Mesenteric fat pad (tissue), 1 donor: ENCODE results near the gene ZC2HC1B. TPM values are rescaled to one million over a fixed set of nuclear protein-coding genes. Genes with fewer than 3 reads are reported as not detected.
"Not testable (repeated sequence)": the region's sequence is repeated elsewhere in the genome, so short reads cannot be mapped to it uniquely, and the experiment has no call there.

Source experiments
- DNase-seq: peaks from one replicate; pipeline ENCODE4 v3.0.0-alpha.2; 2020; ENCODE audit warnings: low spot score
- total RNA-seq: library from RNA; stranded (reverse); fragmentation: NEBNext Ultra II Directional; extraction: Animal tissue kit (Norgen Biotek cat#: 25700); gene quantifications from one replicate; pipeline ENCODE4 v1.2.1, GENCODE V29; 2021
- donor health status: DM: yes; HTN: yes; CAD: no.

The ZC2HC1B gene
- total RNA-seq, 1 donor from 2014 or later = not detected

DNA sequence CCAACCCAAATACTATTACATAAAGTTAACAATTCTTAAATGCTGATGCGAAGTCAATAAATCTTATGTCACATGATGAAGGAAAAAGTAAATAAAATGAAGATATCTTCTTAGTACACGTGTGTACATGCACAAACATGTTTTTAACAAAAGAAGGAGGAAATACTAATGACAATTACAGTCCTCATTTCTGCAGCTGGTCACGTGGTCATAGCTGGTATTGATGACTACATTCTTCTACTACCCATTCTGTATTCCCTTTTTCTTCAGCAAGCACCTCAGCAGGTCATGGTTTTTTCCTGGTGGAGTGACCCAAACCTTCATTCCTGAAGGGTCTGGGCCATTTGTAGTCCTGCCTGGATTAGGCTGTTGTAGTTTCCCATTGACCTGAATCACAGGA is 4.5 kb downstream of the ZC2HC1B start:
- DNase-seq = not testable (repeated sequence)

DNA sequence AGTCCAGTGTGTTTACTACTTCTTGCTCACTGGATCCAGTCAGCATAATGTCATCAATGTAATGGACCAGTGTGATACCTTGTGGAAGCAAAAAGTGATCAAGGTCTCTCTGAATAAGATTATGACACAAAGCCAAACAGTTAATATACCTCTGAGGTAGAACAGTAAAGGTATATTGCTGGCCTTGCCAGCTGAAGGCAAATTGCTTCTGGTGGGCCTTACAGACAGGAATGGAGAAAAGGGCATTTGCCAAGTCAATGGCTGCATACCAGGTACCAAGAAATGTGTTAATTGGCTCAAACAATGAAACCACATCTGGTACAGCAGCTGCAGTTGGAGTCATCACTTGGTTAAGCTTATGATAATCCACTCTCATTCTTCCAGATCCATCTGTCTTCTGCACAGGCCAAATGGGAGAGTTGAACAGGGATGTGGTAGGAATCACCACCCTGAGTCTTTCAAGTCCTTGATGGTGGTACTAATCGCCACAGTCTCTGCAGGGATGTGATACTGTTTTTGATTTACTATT is 7.0 kb downstream of the ZC2HC1B start:
- DNase-seq = not testable (repeated sequence)

DNA sequence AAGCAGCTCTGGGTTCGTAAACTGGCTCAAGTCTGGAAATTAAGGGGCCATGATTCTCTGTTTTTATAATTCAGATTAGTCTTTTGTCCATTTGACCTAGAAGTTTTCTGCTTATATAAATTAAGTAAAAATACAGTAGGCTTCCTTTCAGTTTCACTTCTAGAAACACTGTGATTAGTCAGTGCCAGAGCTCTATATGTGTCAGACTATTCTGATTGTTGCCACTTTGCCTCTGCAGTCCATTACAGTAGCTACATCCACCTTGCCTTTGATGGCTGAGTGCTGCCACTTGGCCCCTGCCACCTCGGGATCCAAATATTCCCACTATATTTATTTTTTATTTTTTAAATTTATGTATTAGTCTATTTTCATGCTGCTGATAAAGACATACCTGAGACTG is 7.9 kb downstream of the ZC2HC1B start:
- DNase-seq = no peak

DNA sequence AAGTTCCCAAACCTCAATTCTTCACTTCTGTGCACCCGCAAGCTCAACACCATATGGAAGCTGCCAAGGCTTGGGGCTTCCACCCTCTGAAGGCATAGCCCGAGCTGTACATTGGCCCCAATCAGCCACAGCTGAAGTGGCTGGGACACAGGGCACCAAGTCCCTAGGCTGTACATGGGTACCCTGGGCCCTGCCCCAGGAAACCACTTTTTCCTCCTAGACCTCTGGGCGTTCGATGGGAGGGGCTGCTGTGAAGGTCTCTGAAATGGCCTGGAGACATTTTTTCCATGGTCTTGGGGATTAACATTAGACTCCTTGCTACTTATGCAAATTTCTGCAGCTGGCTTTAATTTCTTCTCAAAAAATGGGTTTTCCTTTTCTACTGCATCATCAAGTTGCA is 9.3 kb downstream of the ZC2HC1B start:
- DNase-seq = not testable (repeated sequence)

DNA sequence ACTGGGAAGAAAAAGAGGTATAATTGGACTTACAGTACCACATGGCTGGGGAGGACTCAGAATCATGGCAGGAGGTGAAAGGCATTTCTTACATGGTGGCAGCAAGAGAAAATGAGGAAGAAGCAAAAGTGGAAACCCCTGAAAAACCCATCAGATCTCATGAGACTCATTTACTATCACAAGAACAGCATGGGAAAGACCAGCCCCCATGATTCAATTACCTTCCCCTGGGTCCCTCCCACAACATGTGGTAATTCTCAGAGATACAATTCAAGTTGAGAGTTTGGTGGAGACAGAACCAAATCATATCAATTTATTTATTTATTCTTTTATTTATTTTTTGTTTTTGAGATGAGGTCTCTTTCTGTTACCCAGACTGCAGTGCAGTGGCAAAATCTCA is 10.2 kb downstream of the ZC2HC1B start:
- DNase-seq = not testable (repeated sequence)

DNA sequence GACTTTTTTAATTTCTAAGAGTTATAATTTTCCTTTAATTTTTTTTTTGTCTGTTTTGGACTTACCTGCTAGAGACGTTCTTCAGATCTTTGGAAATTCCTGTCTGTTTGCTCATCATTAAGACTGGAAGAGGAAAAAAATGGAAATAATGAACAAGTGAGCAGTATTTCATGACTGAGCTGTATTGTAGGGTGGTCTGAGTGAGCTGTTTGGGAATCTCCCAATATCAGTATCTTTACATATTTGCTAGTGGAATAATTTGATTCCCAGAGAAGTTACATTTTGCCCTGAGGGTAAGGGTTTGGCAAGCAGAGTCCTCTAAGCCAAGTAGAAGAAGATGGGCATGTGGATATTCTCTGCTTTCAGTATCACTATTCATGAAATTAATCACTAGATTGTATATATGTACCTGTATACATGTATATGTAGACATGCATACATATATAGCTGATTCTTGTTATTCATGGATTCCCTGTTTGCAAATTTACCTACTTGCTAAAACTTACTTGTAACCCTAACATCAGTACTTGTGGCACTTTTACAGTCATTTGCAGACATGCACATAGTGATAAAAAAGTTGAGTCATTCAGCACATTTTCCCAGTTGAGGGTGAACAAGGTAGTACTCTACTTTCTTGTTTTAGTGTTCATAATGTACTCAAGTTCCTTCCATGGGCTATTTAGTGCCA is 13.5 kb downstream of the ZC2HC1B start:
- DNase-seq = no peak

DNA sequence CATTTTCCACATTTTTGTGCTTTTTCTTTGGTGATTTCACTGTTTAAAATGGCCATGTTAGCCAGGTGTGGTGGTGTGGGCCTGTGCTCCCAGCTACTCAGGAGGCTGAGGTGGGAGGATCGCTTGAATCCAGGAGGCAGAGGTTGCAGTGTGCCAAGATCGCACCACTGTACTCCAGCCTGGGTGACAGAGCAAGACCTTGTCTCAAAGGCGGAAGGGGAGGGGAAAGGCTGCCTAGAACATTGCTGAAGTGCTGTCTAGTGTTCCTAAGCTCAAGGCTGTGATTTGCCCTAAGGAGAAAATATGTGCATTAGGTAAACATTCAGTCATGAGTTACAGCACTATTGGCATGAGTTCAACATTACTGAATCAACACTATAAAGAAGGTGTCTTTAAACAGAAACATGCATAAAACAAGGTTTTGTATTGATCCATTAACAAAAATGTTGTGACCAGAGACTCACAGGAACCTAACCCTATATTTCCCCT is 14.0 kb downstream of the ZC2HC1B start:
- no peak for DNase-seq

DNA sequence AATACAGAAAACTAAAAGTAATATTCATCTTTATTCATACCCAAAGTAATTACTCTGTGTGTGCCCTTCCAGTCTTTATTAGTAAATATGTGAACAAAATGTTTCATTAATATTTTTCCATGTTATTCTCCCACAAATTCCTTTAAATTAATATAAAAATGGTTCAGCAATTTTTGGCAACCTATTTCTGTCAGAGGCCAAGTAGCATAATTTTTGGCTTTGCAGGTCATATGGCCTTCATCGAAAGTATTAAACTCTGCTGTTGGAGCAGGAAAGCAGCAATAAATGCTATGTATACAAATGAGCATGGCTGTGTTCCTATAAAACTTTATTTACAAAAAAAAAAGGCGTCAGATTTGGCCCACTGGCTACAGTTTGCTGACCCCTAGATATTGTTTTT is 16.1 kb downstream of the ZC2HC1B start:
- no peak for DNase-seq

DNA sequence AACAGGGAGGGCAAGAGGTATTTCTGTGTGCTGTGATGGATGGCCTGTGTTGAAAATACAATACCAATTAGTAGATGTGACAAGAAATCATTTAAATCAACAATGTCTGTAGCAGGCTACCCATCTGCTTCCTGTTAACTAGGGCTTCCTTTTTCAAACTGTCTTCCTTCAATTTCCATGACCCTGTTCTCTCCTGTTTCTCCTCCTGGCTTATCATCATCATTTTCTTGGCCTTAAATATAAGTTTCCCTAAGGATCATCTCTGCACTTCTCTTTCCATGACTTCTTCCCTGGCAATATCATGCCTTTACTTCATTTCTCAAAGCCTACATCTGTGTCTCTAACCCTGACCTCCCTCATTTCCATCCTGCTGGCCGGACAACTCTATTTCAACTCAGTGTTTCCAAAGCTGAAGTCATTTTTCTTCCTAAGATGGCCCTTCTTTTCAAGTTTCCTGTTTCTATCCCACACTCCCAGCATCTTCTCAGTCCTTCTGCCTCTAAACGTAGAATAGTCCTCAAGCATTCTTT is 18.2 kb downstream of the ZC2HC1B start:
- no peak for DNase-seq

DNA sequence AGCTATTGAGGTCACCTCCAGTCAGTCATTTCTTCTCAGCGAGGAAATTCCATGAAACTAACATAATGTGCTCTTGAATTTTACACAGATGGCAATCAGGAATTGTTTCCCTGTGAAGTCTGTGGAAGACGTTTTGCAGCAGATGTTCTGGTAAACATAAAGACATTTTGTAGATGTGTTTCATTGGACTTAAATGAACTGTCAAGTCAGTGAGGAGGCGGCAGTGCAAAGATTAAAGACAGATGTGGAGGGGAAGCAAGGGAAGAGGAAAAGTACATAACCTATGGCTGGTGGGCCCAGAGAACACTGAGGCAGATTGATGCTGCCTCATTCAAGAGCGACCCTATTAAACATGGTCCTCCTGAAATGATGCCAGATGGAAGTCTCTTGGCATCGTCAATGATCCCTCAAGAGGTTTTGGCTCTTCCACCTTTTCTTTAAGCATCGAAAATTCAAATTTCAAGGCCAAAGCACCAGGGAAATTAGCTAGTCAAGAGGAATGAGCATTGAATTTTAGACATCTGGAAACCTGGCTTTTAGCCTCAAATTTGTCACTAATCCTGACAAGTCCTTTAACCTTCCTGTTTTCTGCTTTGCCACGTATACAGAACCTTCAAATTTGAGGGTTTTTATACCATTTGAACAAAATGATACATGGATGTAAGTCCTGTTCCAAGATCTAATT is 20.1 kb downstream of the ZC2HC1B start:
- DNase-seq = no peak

DNA sequence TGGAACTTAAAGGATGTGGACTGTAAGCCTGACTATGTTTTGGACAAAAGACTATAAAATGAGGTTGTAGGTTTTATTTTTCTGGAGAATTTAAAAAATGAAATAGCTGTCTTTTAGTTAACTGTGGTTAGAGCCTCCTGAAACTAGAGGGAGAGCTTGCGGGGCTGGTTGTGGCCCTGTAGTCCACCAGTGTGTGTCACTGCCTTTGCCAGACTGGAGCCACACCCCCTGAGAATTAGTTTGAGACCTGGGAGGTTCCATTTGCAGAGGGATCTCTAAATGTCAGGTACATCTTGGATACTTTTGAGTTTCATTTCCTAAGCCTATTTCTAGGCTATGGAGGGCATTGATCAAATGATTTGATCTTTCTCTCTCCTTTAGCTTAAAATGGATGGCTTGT is 20.8 kb downstream of the ZC2HC1B start:
- DNase-seq = no peak

DNA sequence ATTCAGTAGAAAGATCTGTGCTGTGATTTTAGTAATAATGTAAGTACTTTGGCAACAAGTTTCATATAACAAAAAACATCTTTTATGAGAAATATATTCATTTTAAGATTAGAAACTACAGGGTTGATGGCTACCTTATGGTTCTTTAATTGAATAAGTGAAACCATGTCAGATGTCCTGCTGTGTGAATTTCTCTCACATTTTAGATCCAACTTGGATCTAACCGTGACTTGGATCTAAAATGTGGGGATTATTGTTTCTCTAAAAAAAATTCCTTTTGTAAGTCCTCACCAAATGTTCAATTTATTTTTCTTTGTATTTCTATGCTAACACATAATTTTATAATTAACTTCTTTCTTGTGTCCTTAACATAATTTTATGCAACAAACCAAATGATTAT is 30.4 kb downstream of the ZC2HC1B start:
- DNase-seq = no peak

DNA sequence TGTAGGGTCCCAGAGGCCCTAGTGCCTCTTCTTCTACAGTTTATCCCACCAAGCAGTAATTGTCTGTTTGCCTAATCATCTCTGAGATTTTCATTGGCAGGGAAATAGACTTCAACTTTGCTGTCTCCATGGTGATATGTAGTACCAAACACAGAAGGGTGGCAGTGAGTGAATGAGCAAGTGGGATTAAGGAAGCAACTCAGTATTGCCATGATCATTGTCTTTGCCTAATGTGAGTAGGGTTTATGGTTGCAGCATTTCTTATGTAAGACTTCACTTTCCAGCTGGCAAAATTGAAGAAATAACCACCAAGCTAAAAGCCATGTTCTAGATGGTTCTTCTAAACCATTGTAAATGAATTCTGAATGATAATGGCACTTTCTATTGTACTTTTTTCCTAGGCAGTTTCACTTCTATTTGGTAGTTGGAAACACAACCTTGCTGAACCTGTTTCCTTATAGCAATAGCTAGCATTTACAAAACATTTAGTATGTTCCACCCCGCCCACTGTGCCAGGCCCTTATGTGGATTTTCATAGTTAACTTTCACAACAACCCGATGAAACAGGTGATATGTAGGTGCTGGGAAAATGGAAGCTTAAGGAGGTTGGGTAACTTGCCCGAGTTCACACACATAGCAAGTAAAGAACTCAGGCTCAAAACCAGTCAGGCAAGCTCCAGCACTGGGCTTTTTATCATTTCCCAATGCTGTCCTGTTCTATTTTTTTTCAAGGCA is 32.0 kb downstream of the ZC2HC1B start:
- DNase-seq = no peak

DNA sequence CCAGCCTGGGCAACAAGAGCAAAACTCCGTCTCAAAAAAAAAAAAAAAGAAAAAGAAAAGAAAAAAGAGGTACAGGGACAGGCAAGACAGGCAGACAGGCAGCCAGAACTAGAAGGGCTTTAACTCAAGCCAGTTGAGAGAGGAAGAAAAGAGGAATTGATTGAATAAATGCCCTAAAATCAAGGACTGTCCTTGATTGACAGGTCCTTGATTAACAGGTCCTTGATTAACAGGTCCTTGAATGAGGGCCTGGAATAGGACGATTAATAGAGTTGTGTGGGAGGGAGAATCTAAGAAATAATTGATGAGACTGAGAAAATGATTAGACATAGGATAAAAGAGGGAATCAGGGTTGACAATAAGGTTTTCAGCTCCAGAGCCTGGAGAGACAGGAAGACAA is 36.1 kb downstream of the ZC2HC1B start:
- DNase-seq = no peak

DNA sequence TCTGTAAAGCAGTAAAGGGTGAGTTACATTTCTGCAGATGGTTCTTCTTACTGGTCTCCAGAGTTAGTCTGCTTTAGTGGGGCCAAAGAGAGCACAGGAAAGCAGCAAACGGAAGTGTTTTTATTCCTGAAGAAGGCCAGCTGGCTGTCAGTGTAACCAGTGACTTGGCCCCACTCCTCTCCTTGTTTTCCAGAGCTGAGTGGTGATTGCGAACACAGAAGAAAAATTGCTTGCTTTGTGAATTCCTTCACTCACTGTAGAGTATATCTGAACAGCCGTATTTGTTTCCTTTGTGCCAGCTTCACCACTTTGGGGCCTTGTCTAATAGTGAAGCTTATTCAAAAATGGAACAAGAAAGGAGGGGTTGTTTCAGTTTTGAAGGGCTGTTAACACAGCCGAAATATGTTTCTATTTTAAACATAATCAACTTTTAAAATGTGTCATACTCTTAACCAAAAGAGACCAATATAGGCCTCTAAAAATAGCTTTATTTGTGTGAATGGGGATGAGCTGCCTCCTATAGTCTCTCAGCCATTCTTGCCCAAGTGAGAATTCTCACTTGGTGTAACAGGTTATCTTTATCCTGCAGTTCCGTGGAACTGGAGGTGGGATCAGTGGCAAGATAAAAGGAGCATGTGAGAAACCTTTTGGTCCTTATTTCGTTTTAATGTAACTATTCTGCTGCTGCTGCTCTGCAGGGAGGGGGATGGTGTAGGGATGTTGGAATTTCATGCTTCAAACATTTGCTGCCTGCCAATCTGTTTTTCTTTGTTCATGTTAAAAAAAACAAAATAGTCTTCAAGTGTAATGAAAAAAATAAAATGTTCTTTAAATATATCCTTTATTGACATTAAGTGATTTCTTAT is 37.8 kb downstream of the ZC2HC1B start:
- no peak for DNase-seq

DNA sequence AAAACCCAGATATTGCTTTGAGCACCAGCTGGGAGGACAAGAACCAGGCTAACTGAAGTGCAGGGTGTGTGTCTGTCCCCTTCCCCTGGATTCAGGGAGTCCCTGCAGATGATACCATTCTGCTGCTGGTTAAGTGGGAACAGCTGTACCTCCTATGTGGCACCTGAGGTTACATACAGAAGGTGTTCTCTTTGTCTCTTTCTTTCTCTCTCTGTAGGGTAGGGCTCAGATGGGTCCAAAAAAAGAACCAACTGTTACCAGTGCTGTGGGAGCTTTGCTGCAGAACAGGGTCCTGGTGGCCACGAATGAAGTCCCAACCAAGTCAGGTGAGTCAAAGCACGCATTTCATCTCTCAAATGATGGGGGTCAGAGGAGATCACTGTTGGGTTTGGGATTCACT is 38.6 kb downstream of the ZC2HC1B start:
- no peak for DNase-seq

DNA sequence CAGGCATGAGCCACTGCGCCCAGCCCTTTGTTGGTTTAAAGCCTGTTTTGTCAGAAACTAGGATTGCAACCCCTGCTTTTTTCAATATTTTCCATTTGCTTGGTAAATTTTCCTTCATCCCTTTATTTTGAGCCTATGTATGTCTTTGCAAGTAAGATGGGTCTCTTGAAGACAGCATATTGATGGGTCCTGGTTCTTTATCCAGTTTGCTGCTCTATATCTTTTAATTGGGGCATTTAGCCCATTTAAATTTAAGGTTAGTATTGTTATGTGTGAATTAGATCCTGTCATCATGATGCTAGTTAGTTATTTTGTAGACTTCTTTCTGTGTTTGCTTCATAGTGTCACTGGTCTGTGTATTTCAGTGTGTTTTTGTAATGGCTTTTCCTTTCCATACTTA is 46.8 kb downstream of the ZC2HC1B start:
- DNase-seq = no peak

DNA sequence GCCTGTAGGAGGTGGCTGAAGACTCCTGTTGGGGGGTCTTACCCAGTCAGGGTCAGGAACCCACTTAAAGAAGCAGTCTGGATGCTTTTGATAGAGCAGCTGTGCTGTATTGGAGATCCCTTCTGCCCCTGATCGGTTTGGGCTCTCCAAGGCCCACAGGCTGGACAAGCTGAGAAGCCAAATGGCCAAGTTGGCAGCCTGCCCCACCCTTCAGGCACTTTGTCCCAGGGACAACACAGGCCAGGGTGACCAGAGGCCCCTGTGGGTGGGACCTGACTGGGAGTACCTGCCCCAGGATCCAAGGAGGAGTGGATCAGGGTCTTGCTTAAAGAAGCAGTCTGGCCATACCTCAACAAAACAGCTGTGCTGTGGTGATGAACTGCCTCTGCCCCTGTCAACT is 48.4 kb downstream of the ZC2HC1B start:
- no peak for DNase-seq

DNA sequence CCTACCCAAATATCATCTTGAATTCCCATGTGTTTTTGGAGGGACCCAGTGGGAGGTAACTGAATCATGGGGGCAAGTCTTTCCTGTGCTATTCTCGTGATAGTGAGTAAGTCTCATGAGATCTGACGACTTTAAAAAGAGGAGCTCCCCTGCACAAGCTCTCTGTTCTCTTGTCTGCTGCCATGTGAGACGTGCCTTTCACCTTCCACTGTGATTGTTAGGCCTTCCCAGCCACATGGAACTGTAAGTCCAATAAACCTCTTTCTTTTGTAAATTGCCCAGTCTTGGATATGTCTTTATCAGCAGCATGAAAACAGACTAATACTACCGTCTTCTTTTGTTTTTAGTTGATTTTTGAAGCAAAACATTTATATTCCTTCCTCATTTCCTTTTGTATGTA is 52.8 kb downstream of the ZC2HC1B start:
- not testable (repeated sequence) for DNase-seq

DNA sequence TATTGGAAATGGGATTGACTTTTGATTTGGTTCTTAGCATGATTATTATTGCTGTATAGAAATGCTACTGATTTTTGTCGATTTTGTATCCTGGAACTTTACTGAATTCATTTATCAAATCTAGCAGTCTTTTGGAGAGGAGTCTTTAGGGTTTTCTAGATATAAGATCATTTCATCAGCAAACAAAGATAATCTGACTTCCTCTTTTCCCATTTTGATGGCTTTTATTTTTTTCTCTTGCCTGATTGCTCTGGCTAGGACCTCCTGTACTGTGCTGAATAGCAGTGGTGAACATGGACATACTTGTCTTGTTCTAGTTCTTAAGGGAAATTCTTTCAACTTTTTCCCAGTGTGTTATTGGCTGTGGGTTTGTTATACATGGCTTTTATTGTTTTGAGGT is 64.6 kb downstream of the ZC2HC1B start:
- DNase-seq = no peak

DNA sequence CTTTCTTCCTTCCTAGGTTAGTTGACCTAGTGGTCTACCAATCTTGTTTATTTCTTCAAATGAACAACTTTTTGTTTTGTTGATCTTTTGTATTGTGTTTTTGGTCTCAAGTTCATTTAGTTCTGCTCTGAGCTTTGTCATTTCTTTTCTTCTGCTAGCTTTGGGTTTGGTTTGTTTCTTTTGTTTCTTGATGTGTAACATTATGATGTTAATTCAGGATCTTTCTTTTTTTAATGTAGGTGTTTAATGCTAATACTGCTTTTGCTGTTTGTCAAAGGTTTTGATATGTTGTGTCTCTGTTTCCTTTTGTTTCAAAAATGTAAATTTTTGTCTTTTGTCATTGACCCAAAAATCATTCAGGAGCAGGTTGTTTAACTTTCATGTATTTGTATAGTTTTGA is 65.7 kb downstream of the ZC2HC1B start:
- no peak for DNase-seq
